NCI-H2081 (cell line): ENCODE data around the gene DNAI4.
"Not testable (repeated sequence)": the region's sequence is repeated elsewhere in the genome, so short reads cannot be mapped to it uniquely, and the experiment has no call there.

Experiments used
- DNase-seq, 2 experiments: peaks; one replicate each; lab custom pipeline; 2025; lab: John Stamatoyannopoulos, UW

DNAI4 gene

GRCh38 chr1:66929146-66929688, 4.6 kb upstream of the DNAI4 start:
- peak in 1 of 2 experiments; percentile 30 for DNase-seq

GRCh38 chr1:66927528-66927927, 2.9 kb upstream of the DNAI4 start:
- no peak for DNase-seq

GRCh38 chr1:66925944-66926343, 1.3 kb upstream of the DNAI4 start:
- DNase-seq: peak in 1 of 2 experiments; percentile 38

- DNase-seq: no peak
Measured at GRCh38 chr1:66925558-66925910, 878 bp upstream of the DNAI4 start.

- DNase-seq: no peak
Measured at GRCh38 chr1:66920543-66920942, 4.1 kb downstream of the DNAI4 start.

- no peak for DNase-seq
Measured at GRCh38 chr1:66919828-66920227, 4.8 kb downstream of the DNAI4 start.

GRCh38 chr1:66919063-66919462, 5.6 kb downstream of the DNAI4 start:
- no peak for DNase-seq

GRCh38 chr1:66917476-66917875, 7.2 kb downstream of the DNAI4 start:
- no peak for DNase-seq

GRCh38 chr1:66916320-66916719, 8.3 kb downstream of the DNAI4 start:
- DNase-seq: no peak

- not testable (repeated sequence) for DNase-seq
Measured at GRCh38 chr1:66915203-66915602, 9.5 kb downstream of the DNAI4 start.

- no peak for DNase-seq
Measured at GRCh38 chr1:66893712-66894111, 30.9 kb downstream of the DNAI4 start.

GRCh38 chr1:66890621-66891020, 34.0 kb downstream of the DNAI4 start:
- DNase-seq: no peak

GRCh38 chr1:66889030-66889429, 35.6 kb downstream of the DNAI4 start:
- DNase-seq: no peak

GRCh38 chr1:66876664-66877063, 48.0 kb downstream of the DNAI4 start:
- no peak for DNase-seq

GRCh38 chr1:66873111-66873510, 51.5 kb downstream of the DNAI4 start:
- DNase-seq: no peak

- DNase-seq: not testable (repeated sequence)
Measured at GRCh38 chr1:66872024-66872423, 52.6 kb downstream of the DNAI4 start.

- no peak for DNase-seq
Measured at GRCh38 chr1:66867501-66867900, 57.2 kb downstream of the DNAI4 start.

GRCh38 chr1:66860529-66860928, 64.1 kb downstream of the DNAI4 start:
- DNase-seq: no peak

GRCh38 chr1:66853379-66853778, 71.3 kb downstream of the DNAI4 start:
- no peak for DNase-seq

- no peak for DNase-seq
Measured at GRCh38 chr1:66852870-66853269, 71.8 kb downstream of the DNAI4 start.

- no peak for DNase-seq
Measured at GRCh38 chr1:66850989-66851388, 73.7 kb downstream of the DNAI4 start.

- no peak for DNase-seq
Measured at GRCh38 chr1:66848193-66848592, 76.5 kb downstream of the DNAI4 start.

- no peak for DNase-seq
Measured at GRCh38 chr1:66840929-66841328, 83.7 kb downstream of the DNAI4 start.

GRCh38 chr1:66834926-66835325, 89.7 kb downstream of the DNAI4 start:
- DNase-seq: no peak

GRCh38 chr1:66833112-66833511, 91.5 kb downstream of the DNAI4 start:
- DNase-seq: no peak
